HEK293T (cell line): ENCODE measurements around the gene HAGHL.
A peak's percentile ranks its signal among the peaks of the same experiment; 100 is the strongest.
"Not testable (repeated sequence)": the region's sequence is repeated elsewhere in the genome, so short reads cannot be mapped to it uniquely, and the experiment has no call there.

Source experiments
- CTCF ChIA-PET: fragments of 350-600 bp; formaldehyde crosslinking; extraction: SDS; loops from one replicate; lab custom pipeline; 2021; ENCODE audit warnings: antibody characterized with exemption, inconsistent platforms; lab: Yijun Ruan, JAX
- POLR2A ChIA-PET: fragments of 350-600 bp; formaldehyde crosslinking; extraction: SDS; loops from one replicate; lab custom pipeline; 2020; ENCODE audit warnings: antibody characterized with exemption, inconsistent platforms; lab: Yijun Ruan, JAX
- DNase-seq: peaks from one replicate; pipeline ENCODE4 v3.0.0; 2012; ENCODE audit warnings: mixed read lengths; ENCODE audit errors: extremely low spot score
- ARNT ChIP-seq: fragments of 450-650 bp; IDR thresholded peaks from 2 replicates; pipeline ENCODE4 v1.6.1; 2017; ENCODE audit warnings: mild to moderate bottlenecking
- BHLHE40 ChIP-seq: fragments of 450-650 bp; IDR thresholded peaks from 2 replicates; pipeline ENCODE4 v1.6.1; 2016; ENCODE audit warnings: mild to moderate bottlenecking, moderate library complexity, borderline replicate concordance
- CTBP1 ChIP-seq: fragments of 450-650 bp; IDR thresholded peaks from 2 replicates; pipeline ENCODE4 v1.6.1; 2016; ENCODE audit warnings: borderline replicate concordance
- ELF4 ChIP-seq: fragments of 450-650 bp; IDR thresholded peaks from 2 replicates; pipeline ENCODE4 v1.6.1; 2017; ENCODE audit warnings: antibody characterized with exemption
- FOXA1 ChIP-seq: fragments of 450-650 bp; IDR thresholded peaks from 2 replicates; pipeline ENCODE4 v1.6.1; 2016; ENCODE audit warnings: mild to moderate bottlenecking
- FOXK2 ChIP-seq: fragments of 450-650 bp; IDR thresholded peaks from 2 replicates; pipeline ENCODE4 v1.6.1; 2016; ENCODE audit warnings: mild to moderate bottlenecking
- FOXM1 ChIP-seq: fragments of 450-650 bp; IDR thresholded peaks from 2 replicates; pipeline ENCODE4 v1.6.1; 2017; ENCODE audit warnings: mild to moderate bottlenecking, borderline replicate concordance
- HDGF ChIP-seq: fragments of 450-650 bp; IDR thresholded peaks from 2 replicates; pipeline ENCODE4 v1.6.1; 2017; ENCODE audit warnings: antibody characterized with exemption, borderline replicate concordance
- L3MBTL2 ChIP-seq: fragments of 450-650 bp; conservative IDR thresholded peaks from 2 replicates; pipeline ENCODE4 v1.6.1; 2016; ENCODE audit warnings: mild to moderate bottlenecking
- LEF1 ChIP-seq: fragments of 450-650 bp; IDR thresholded peaks from 2 replicates; pipeline ENCODE4 v1.6.1; 2017; ENCODE audit warnings: mild to moderate bottlenecking, borderline replicate concordance
- NFRKB ChIP-seq: fragments of 450-650 bp; IDR thresholded peaks from 2 replicates; pipeline ENCODE4 v1.6.1; 2016; ENCODE audit warnings: mild to moderate bottlenecking, moderate library complexity
- PKNOX1 ChIP-seq: fragments of 450-650 bp; IDR thresholded peaks from 2 replicates; pipeline ENCODE4 v1.6.1; 2016
- SP1 ChIP-seq: fragments of 450-650 bp; IDR thresholded peaks from 2 replicates; pipeline ENCODE4 v1.6.1; 2017
- SUZ12 ChIP-seq: fragments of 450-650 bp; IDR thresholded peaks from 2 replicates; pipeline ENCODE4 v1.6.1; 2016; ENCODE audit warnings: mild to moderate bottlenecking
- TARDBP ChIP-seq: fragments of 450-650 bp; IDR thresholded peaks from 2 replicates; pipeline ENCODE4 v1.6.1; 2016
- ZNF384 ChIP-seq: fragments of 450-650 bp; IDR thresholded peaks from 2 replicates; pipeline ENCODE4 v1.6.1; 2016

Gene HAGHL

GRCh38 chr16:740459-740763, 13.5 kb downstream of the HAGHL start:
- no peak for DNase-seq
- CTCF ChIA-PET: interaction anchor here (1.2 to 1.7 kb wide), 3 partner anchors 16 to 25 kb away, joined by 3 to 4 read pairs (median 4); partner anchors contain the start of gene METRN
- POLR2A ChIA-PET: interaction anchor here (0.6 to 3.5 kb wide), 10 partner anchors 8 to 54 kb away, joined by 3 to 16 read pairs (median 4); partner anchors contain the start of genes ANTKMT and CCDC78
- TF ChIP-seq LEF1 (no peak), FOXA1 (no peak), NFRKB (no peak), FOXM1 (no peak), SUZ12 (no peak), TARDBP (no peak), PKNOX1 (no peak), ZNF384 (no peak), L3MBTL2 (no peak), SP1 (no peak), ELF4 (no peak)

GRCh38 chr16:740764-741505, 14.0 kb downstream of the HAGHL start, which contains the start of gene CIAO3:
TSS of gene CIAO3 (minus strand) at chr16:740997. CDS start at chr16:740985, 12 bp downstream.
- TF ChIP-seq LEF1 (no peak), BHLHE40 (no peak), ZNF384 (no peak), TARDBP (no peak), FOXM1 (no peak), L3MBTL2 (peak; percentile 76), ELF4 (peak; percentile 80)
- DNase-seq: peak; percentile 94
- ChIA-PET POLR2A (interaction anchor here (0.6 to 3.5 kb wide), 14 partner anchors 9 to 55 kb away, joined by 3 to 16 read pairs (median 4); partner anchors contain the start of genes ANTKMT, CCDC78, MSLN and WDR24), CTCF (interaction anchor here (1.2 to 1.7 kb wide), 3 partner anchors 16 to 26 kb away, joined by 3 to 4 read pairs (median 4); partner anchors contain the start of gene METRN)

GRCh38 chr16:741986-742629, 15.2 kb downstream of the HAGHL start:
- CTCF ChIA-PET: interaction anchor here (1.7 kb wide), 1 partner anchor 22 kb away, joined by 4 read pairs; no protein-coding TSS in a partner anchor
- POLR2A ChIA-PET: interaction anchor here (1.1 to 2.9 kb wide), 3 partner anchors 11 to 52 kb away, joined by 3 to 12 read pairs (median 4); partner anchors contain the start of gene WDR24
- DNase-seq: no peak
- TF ChIP-seq SP1 (no peak), CTBP1 (no peak), NFRKB (no peak), FOXA1 (no peak), FOXK2 (no peak), ZNF384 (no peak), BHLHE40 (no peak), LEF1 (no peak), ELF4 (no peak), L3MBTL2 (no peak), SUZ12 (no peak), ARNT (no peak), HDGF (no peak)

- ChIA-PET CTCF (interaction anchor here (1.1 kb wide), 1 partner anchor 7 kb away, joined by 3 read pairs; no protein-coding TSS in a partner anchor), POLR2A (interaction anchor here (0.6 to 1.4 kb wide), 5 partner anchors 11 to 30 kb away, joined by 3 to 5 read pairs (median 3); no protein-coding TSS in a partner anchor)
- DNase-seq: not testable (repeated sequence)
Observed at GRCh38 chr16:742894-743293, 16.0 kb downstream of the HAGHL start.

- POLR2A ChIA-PET: interaction anchor here (0.8 to 1.4 kb wide), 4 partner anchors 16 to 31 kb away, joined by 3 to 7 read pairs (median 4); partner anchors contain the start of gene ANTKMT
- no peak for TF ChIP-seq TARDBP
- no peak for TF ChIP-seq SP1
- TF ChIP-seq PKNOX1: no peak
- TF ChIP-seq L3MBTL2: no peak
- TF ChIP-seq ARNT: no peak
- no peak for TF ChIP-seq FOXK2
- TF ChIP-seq FOXA1: no peak
- TF ChIP-seq ELF4: no peak
- no peak for TF ChIP-seq FOXM1
- no peak for TF ChIP-seq SUZ12
- TF ChIP-seq ZNF384: no peak
- TF ChIP-seq NFRKB: no peak
- TF ChIP-seq CTBP1: no peak
- DNase-seq: no peak
- CTCF ChIA-PET: interaction anchor here (1.1 kb wide), 1 partner anchor 8 kb away, joined by 3 read pairs; no protein-coding TSS in a partner anchor
Observed at GRCh38 chr16:743794-744500, 17.0 kb downstream of the HAGHL start.

GRCh38 chr16:745739-746138, 18.8 kb downstream of the HAGHL start:
- TF ChIP-seq LEF1: no peak
- TF ChIP-seq FOXK2: no peak
- TF ChIP-seq ARNT: no peak
- TF ChIP-seq PKNOX1: no peak
- TF ChIP-seq SP1: no peak
- no peak for TF ChIP-seq ZNF384
- TF ChIP-seq HDGF: no peak
- no peak for TF ChIP-seq FOXA1
- no peak for TF ChIP-seq BHLHE40
- no peak for TF ChIP-seq NFRKB
- TF ChIP-seq FOXM1: no peak
- no peak for TF ChIP-seq CTBP1
- TF ChIP-seq TARDBP: no peak
- TF ChIP-seq ELF4: no peak
- no peak for TF ChIP-seq L3MBTL2
- no peak for TF ChIP-seq SUZ12

More at GRCh38 chr16:745739-746138, 18.8 kb downstream of the HAGHL start:
- ChIA-PET POLR2A (interaction anchor here (0.9 to 1.4 kb wide), 3 partner anchors 25 to 40 kb away, joined by 3 to 5 read pairs (median 4); partner anchors contain the start of gene ANTKMT), CTCF (interaction anchor here (0.9 kb wide), 1 partner anchor 26 kb away, joined by 3 read pairs; no protein-coding TSS in a partner anchor)
- DNase-seq: peak; percentile 70
